ENCODE data around the gene SNX3.

DNA sequence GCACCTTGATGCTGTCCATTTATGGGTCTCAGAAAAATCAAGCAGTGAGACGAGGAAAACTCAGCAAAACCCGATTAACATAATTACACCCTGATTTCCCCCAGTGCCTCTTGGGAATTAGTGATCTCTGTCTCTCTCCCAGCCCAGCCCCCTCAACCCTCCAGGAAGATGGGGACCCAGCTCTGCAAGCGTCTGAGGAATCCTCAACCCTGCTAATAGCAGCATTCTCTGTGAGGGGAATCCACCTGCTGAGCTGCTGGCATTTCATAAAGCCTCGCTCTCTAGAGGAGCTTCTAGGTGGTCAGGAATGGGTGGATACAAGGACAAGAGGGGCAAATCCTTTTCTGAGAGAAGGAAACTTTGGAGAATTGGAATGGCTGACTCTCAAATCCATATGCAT lies 81.1 kb downstream of the SNX3 start:
- TF ChIP-seq, protein P1, sequence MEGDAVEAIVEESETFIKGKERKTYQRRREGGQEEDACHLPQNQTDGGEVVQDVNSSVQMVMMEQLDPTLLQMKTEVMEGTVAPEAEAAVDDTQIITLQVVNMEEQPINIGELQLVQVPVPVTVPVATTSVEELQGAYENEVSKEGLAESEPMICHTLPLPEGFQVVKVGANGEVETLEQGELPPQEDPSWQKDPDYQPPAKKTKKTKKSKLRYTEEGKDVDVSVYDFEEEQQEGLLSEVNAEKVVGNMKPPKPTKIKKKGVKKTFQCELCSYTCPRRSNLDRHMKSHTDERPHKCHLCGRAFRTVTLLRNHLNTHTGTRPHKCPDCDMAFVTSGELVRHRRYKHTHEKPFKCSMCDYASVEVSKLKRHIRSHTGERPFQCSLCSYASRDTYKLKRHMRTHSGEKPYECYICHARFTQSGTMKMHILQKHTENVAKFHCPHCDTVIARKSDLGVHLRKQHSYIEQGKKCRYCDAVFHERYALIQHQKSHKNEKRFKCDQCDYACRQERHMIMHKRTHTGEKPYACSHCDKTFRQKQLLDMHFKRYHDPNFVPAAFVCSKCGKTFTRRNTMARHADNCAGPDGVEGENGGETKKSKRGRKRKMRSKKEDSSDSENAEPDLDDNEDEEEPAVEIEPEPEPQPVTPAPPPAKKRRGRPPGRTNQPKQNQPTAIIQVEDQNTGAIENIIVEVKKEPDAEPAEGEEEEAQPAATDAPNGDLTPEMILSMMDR (IDR thresholded peaks at IDR 0.05) = no peak
- TF ChIP-seq EZH2 (IDR thresholded peaks at IDR 0.05) (no peak), EZH2phosphoT487 (IDR thresholded peaks at IDR 0.05) (no peak)

Data from neural progenitor cell (in vitro differentiated cells).